ENCODE results near the gene RNF150.
A peak's percentile ranks its signal among the peaks of the same experiment; 100 is the strongest.
"Not testable (repeated sequence)": the region's sequence is repeated elsewhere in the genome, so short reads cannot be mapped to it uniquely, and the experiment has no call there.

Gene RNF150

DNA sequence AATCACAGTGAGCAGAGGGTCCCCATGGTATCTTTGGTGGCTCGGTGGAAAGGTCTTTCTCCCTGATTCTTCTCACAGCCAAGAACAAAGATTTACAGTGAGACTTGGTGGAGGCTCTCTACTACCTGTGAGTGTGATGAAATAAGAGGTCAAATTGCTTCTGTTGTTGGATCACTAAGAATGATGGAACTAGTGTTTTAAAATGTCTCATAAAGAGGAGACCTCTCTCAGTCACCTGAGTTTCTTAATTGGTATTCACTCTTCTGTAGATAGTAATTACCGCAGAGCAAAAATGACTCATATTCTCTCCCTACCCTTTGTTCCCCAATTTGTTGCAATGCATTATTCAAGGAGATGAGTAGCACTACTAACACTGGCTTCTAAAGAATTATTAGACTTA is 276.2 kb downstream of the RNF150 start:
- no peak for DNase-seq

GRCh38 chr4:140856621-140857062 is 276.6 kb downstream of the RNF150 start:
- DNase-seq: peak; percentile 69

- no peak for DNase-seq
Observed at GRCh38 chr4:140854168-140854567, 279.1 kb downstream of the RNF150 start.

DNA sequence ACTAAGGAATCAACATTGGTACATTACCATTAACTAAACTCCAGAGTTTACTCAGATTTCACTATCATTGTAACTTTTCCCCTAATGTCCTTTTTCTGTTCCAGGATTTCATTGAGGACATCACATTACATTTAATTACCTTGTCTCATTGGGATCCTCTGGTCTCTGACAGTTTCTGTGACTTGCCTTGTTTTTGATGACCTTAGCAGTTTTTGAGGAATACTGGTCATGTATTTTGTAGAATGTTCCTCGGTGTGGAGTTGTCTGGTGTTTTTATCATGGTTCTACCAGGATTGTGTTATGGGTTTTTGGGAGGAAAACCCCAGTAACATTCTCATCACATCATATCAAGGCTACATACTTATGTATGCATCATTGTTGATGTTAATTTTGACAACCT is 281.5 kb downstream of the RNF150 start:
- DNase-seq: no peak

DNA sequence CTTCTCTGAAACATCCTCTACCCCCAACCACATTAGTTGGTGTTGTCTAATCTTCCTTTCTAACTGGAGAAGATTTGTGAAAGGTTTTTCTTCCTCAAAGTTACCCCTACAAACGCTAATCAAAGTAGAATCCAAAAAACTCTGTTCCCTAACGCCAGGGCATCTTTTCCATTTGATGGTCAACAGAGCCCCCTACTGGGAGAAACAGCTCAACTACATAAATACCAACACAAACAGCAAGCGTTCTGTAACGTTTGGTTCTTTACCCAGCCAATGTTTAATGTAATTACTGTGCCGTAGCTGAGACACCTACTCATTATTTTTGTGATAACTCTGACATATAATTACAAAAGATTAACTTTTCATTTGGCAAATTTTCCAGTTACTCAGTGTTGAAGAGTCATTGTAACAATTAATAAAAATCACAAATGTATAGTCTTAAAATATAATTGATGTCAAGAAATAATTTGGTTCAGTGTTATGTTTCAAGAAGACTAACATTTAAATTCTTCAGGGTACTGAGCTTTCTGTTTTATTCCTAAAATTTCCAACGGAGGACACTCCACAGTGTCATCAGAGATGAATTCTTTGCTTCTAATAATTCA is 282.1 kb downstream of the RNF150 start:
- peak; percentile 46 for DNase-seq

DNA sequence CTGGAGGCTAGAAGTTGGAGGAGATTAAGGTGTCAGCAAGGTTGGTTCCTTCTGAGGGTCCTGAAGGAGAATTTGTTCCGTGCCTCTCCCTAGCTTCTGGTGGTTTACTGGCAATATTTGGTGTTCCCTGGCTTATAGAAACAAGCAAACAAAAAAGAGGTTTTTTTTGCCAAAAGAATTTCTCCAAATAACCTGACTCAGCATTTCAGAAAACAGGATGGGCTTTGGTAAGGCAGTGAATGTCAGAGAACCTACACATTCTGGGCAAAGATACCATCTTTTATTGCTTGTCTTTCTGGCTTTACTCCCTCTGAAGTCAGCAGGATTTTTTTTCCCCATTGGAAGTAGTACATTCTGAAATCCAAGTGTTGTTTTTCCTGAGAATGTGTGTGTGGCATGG is 283.7 kb downstream of the RNF150 start:
- no peak for DNase-seq

GRCh38 chr4:140846736-140847135 is 286.5 kb downstream of the RNF150 start:
- DNase-seq: no peak

DNA sequence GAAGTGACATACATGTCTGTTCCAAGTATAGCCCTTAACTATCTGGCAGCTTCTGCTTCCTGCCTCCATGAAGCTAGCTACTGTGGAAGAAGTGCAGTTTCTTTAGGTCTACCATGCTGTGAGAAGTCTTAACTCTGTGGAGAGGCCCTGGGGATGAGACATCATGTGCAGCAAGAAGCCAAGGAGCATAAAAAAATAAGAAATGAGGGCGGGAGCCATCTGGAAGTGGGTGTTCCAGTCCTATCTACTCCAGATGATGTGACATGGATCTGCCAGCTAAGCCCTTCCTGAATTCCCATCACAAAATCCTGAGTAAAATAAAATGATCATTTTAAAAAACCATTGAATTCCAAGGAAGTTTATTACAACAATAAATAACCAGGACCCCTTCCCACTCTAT is 289.2 kb downstream of the RNF150 start:
- no peak for DNase-seq

DNA sequence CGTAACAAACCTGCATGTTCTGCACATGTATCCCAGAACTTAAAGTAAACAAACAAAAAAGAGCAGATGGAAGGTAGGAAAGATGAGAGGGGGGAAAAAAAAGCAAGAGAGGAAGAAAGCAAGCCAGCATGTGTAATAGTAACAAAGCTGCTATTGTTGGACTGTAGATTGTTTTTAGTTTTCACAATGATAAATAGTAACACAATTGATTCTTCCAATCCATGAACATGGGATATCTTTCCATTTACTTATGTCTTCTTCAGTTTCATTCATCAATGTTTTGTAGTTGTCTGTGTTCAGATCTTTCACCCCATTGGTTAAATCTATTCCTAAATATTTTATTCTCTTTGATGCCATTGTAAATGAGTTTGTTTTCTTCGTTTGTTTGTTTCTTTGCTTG is 292.1 kb downstream of the RNF150 start:
- no peak for DNase-seq

DNA sequence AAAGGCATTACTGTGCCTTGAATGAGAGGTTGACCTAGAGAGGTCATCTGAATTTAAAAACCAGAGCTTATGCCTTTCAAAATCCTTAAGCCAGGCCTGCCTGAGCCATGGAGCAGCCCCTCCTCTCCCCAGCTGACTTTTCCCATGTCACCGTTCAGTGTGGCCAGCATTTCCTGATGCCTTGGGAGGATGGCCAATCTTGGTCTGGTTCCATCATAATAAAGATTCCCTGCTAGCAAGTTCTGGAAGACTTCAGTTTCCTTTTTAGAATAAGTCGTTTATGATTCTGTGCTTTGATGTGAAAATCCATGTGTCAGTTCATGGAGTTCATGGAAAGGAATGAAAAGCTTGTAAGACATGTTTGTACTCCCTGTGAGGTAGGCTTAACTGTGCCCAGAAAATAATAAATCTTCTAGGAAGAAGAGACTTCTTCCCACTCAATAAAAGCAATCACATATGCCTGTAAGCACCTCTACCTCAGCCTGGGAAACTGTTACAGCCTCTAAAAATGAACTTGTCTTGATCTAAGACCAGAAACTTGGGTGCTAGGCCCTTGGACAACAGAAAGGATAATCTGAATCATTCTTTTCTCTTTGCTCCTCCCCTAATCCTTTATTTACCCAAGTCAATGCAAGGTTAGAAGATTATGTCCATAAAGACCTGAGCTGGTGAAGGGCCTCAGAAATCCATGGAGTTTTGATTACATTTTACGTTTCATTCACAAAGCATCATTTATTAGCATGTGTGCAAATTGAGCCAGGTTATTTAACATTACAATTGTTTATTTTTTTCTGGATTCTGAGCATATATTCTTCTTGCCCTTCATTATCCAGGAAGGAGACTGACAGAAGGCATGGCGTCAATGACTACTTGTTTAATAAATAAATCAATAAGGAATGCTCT is 293.1 kb downstream of the RNF150 start:
- no peak for DNase-seq

DNA sequence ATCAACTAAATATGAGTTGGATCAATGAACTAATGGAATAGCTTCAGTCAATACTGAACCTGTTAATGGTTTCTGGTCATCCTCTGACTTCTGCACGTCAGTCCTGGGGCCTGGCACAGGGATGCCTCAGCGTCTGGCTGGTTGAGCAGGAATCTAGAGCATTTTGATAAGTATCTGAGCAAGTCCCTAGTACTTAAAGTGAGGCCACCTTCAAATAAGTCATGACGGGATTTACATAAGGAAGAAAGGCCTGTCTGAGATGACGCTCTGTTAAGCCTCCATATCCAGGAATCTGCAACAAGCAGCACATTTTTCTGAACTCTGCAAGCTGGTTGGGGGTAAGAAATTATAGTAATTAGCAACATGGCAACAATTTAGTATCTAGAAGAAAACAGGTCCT is 293.9 kb downstream of the RNF150 start:
- no peak for DNase-seq

DNA sequence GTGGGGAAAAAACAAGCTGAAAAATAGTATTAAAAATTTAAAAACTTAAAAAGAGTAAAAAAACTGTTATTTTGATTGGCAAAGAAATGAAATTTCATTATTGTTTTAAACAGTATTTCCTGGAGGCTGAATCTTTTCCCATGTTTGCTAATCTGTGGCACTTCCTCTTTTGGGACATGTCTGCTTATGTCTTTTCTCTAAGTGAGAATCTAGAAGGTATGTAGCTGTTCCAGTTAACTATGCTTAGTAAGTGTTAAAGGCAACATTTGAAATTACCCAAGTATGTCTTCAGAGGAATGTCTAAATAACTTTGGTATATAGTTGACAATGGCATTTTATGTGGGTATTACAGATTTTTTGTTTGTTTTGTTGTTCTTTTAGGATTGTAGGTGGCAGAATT is 295.5 kb downstream of the RNF150 start:
- no peak for DNase-seq

DNA sequence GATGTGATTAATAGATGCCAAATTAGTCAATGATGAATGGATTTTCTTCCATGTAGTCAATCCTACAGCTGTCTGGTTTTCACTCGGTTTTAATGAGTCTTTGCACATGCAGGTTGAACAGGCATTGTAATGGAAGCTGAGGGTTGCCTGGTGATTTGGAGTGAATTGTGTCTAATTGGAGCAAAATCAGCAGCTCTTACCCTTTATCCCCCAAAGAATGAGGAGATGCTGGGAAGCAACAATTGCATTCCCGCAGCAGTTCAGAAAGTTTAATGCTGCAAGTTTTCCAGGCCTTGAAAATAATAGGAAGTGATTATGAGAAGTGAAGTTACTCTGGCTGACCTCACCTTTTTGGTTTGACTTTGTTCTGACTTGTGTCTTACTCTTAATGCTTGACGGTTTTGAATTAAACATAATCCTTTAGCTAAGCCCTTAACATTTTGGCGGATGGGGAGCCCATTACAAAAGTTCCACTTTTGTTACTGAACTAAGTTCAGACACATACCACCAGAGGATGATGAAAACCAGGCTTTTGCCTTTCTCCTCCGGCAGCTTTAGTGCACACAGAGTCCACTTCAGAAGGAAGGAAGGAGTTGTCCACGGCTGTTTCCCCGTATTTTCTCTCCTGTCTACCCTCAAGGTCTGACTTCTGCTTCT is 298.3 kb downstream of the RNF150 start:
- no peak for DNase-seq

DNA sequence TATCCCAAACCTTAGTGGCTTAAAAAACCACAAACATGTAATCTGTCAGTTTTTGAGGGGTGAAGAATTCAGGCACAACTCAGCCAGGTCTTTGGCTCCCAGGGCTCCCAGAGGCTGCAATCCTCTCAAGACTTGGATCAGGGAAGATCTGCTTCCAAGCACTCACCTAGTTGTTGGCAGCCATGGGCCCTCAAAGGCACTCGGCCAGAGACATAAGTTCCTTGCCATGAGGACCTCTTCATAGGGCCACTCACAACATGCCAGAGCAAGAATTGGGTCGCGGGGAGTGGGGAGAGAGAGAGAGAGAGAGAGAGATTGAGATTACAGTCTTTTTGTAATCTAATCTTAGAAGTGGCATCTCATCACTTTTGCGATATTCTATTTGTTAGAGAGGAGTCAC is 300.0 kb downstream of the RNF150 start:
- DNase-seq: no peak

- DNase-seq: no peak
Observed at GRCh38 chr4:140829825-140830224, 303.4 kb downstream of the RNF150 start.

DNA sequence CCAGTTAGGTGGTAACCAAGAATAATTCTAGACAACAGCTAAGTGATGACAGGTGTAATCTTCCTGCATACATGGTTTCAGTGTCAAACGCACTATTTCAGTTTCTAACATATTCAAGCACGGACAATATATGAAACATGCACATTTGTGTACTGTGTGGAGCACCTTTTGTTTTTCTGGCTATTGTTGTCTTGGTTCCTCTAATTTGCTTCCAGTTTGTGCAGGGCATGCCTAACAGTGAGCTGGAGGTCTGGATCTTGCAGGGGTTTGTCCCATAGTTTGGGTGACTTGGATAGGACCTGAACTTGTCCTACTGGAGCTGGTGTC is 306.6 kb downstream of the RNF150 start:
- DNase-seq: no peak

- not testable (repeated sequence) for DNase-seq
Observed at GRCh38 chr4:140820520-140820919, 312.7 kb downstream of the RNF150 start.

- DNase-seq: no peak
Observed at GRCh38 chr4:140819610-140820009, 313.7 kb downstream of the RNF150 start.

GRCh38 chr4:140818433-140818832 is 314.8 kb downstream of the RNF150 start:
- no peak for DNase-seq

GRCh38 chr4:140816806-140817510 is 316.3 kb downstream of the RNF150 start:
- DNase-seq: peak; percentile 42

DNA sequence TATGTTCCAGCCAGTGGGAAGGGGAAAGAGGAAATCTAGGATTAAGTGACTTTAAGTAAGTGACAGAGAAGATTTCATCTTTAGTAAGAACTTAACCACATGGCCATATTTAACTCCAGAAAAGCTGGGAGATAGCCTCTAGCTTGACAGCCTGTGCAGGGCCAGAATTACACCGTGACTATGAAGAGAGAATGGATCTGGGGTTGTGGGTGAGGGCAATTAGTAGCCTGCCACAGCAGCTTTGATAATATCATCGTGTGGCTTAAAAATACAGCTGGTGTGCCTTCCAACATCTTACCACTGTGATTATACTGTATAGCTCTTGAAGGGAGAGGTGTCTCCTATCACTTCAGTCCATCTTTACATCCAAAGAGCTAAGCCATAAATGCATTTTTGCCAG is 319.5 kb downstream of the RNF150 start:
- DNase-seq: no peak

DNA sequence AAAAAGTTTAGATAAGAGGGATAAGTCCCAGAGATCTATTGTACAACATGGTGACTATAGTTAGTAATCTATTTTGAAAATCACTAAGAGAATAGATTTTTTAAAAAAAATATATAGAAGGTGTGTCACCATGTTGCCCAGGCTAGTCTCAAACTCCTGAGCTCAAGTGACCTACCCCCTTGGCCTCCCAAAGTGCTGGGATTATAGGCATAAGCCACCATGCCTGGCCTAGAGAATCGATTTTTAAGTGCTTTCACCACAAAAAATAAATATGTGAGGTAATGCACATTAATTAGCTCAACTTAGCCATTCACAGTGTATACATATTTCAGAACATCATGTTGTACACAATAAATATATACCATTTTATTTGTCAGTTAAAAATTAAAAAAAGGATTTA is 320.4 kb downstream of the RNF150 start:
- DNase-seq: no peak

GRCh38 chr4:140811429-140811828 is 321.8 kb downstream of the RNF150 start:
- DNase-seq: no peak

Data from NCI-H146 (cell line).